HepG2 (cell line): ENCODE results near the gene GPC6. TPM values are rescaled to one million over a fixed set of nuclear protein-coding genes. Genes with fewer than 3 reads are reported as not detected.
A peak's percentile ranks its signal among the peaks of the same experiment; 100 is the strongest.

Experiments used
- ATAC-seq: fragments of 200-7000 bp; cut with Tn5 transposase; 3 replicates; pipeline ENCODE4 v1.9.1; 2020; ENCODE audit warnings: mild to moderate bottlenecking, moderate library complexity
- BruUV-seq: library from RNA; stranded (reverse); fragments of 400-500 nt; replicated peaks from 2 replicates; lab custom pipeline; 2021; lab: Mats Ljungman, UMichigan
- CTCF ChIA-PET: fragments of 300-600 bp; formaldehyde crosslinking; extraction: SDS; loops from one replicate; lab custom pipeline; 2021; ENCODE audit warnings: low total read pairs, inconsistent platforms, low intra/inter-chr PET ratio; lab: Yijun Ruan, JAX
- POLR2A ChIA-PET: fragments of 350-600 bp; sonication (Branson Sonifier 250); formaldehyde crosslinking; loops from one replicate; lab custom pipeline; 2020; ENCODE audit warnings: antibody characterized with exemption, inconsistent platforms; lab: Yijun Ruan, JAX
- DNase-seq: peaks from one replicate; pipeline ENCODE4 v3.0.0-alpha.2; 2015; ENCODE audit warnings: low spot score
- FAIRE-seq: peaks from 3 replicates; lab custom pipeline; 2011; peaks lifted over from hg19 to GRCh38; lab: Jason Lieb, UNC
- H2AFZ ChIP-seq: one replicate; pipeline ENCODE4 v1.6.1; 2011; ENCODE audit warnings: low read length, inconsistent platforms
- H3K27ac ChIP-seq: fragments of 300-600 bp; 3 replicates; pipeline ENCODE4 v1.8.0; 2011; ENCODE audit warnings: mixed run types, mild to moderate bottlenecking, mixed read lengths, low read length, inconsistent platforms; ENCODE audit not compliant: insufficient read depth; ENCODE audit errors: extremely low read length
- H3K27me3 ChIP-seq, 2 experiments: fragments of 200-600 bp in 1 of 2; 2 replicates in 1 of 2; 3 replicates in 1 of 2; pipeline versions ENCODE4 v1.6.0 to v1.8.0; 2011; ENCODE audit warnings: low read length in 2 of 2, mild to moderate bottlenecking in 2 of 2, moderate library complexity in 2 of 2, inconsistent platforms in 1 of 2; ENCODE audit not compliant: insufficient read depth in 2 of 2, control insufficient read depth in 1 of 2
- H3K36me3 ChIP-seq, 2 experiments: fragments of 200-600 bp in 1 of 2; replicated peaks in 1 of 2; 2 replicates in 1 of 2; 3 replicates in 1 of 2; pipeline versions ENCODE4 v1.5.1 to v1.8.0; 2011; ENCODE audit warnings: low read length in 2 of 2, inconsistent platforms in 1 of 2; ENCODE audit not compliant: insufficient read depth in 2 of 2, control insufficient read depth in 1 of 2
- H3K4me1 ChIP-seq: 2 replicates; pipeline ENCODE4 v1.5.1; 2012; ENCODE audit warnings: low read length, inconsistent platforms; ENCODE audit not compliant: insufficient read depth
- H3K4me2 ChIP-seq: 2 replicates; pipeline ENCODE4 v1.6.0; 2011; ENCODE audit warnings: low read depth, low read length, inconsistent platforms
- H3K4me3 ChIP-seq, 3 experiments: fragments of 200-600 bp in 1 of 3; sonication (generic), shearing (Covaris generic) in 1 of 3; replicated peaks in 1 of 3; 2 replicates each; pipeline ENCODE4 v1.5.1; 2011 to 2016; ENCODE audit warnings: low read length in 3 of 3, inconsistent platforms in 2 of 3, low read depth in 2 of 3, mild to moderate bottlenecking in 2 of 3, control low read depth in 1 of 3, mixed read lengths in 1 of 3; ENCODE audit not compliant: insufficient read depth in 1 of 3
- H3K79me2 ChIP-seq: one replicate; pipeline ENCODE4 v1.6.1; 2011; ENCODE audit warnings: low read length, inconsistent platforms; ENCODE audit not compliant: insufficient read depth
- H3K9ac ChIP-seq: 2 replicates; pipeline ENCODE4 v1.6.0; 2011; ENCODE audit warnings: mild to moderate bottlenecking, low read depth, low read length, inconsistent platforms; ENCODE audit not compliant: insufficient read depth
- H3K9me3 ChIP-seq: 2 replicates; pipeline ENCODE4 v1.5.1; 2012; ENCODE audit warnings: mild to moderate bottlenecking, low read length
- H4K20me1 ChIP-seq: 2 replicates; pipeline ENCODE4 v1.6.0; 2011; ENCODE audit warnings: inconsistent platforms, mild to moderate bottlenecking, low read length, moderate library complexity; ENCODE audit not compliant: insufficient read depth
- AHR ChIP-seq: IDR thresholded peaks from 2 replicates; pipeline ENCODE4 v1.6.1; 2018; ENCODE audit warnings: missing genetic modification reagents, missing compliant biosample characterization
- GTF2F1 ChIP-seq: fragments of 150-350 bp; IDR thresholded peaks from 2 replicates; pipeline ENCODE4 v1.6.1; 2014; ENCODE audit warnings: low read length
- HMG20A ChIP-seq: IDR thresholded peaks from 2 replicates; pipeline ENCODE4 v1.6.1; 2016; ENCODE audit warnings: borderline replicate concordance
- IKZF1 ChIP-seq: fragments of 450-650 bp; IDR thresholded peaks from 2 replicates; pipeline ENCODE4 v1.7.1; 2016
- PATZ1 ChIP-seq: sonication (generic); formaldehyde crosslinking; IDR thresholded peaks from 2 replicates; pipeline ENCODE4 v1.4.0; 2020; ENCODE audit warnings: missing genetic modification reagents
- SNAI1 ChIP-seq: sonication (generic); formaldehyde crosslinking; IDR thresholded peaks from 2 replicates; pipeline ENCODE4 v1.5.0; 2020; ENCODE audit warnings: mild to moderate bottlenecking, missing genetic modification reagents, borderline replicate concordance
- SNAPC4 ChIP-seq: sonication (generic); formaldehyde crosslinking; IDR thresholded peaks from 2 replicates; pipeline ENCODE4 v1.4.0; 2020; ENCODE audit warnings: mild to moderate bottlenecking, missing genetic modification reagents
- ZNF274 ChIP-seq: sonication (generic); formaldehyde crosslinking; IDR thresholded peaks from 2 replicates; pipeline ENCODE4 v1.5.1; 2020; ENCODE audit warnings: mild to moderate bottlenecking, missing genetic modification reagents
- ZNF383 ChIP-seq: sonication (generic); formaldehyde crosslinking; IDR thresholded peaks from 2 replicates; pipeline ENCODE4 v1.4.0; 2020; ENCODE audit warnings: missing genetic modification reagents, mild to moderate bottlenecking, borderline replicate concordance
- ZNF614 ChIP-seq: IDR thresholded peaks from 2 replicates; pipeline ENCODE4 v1.6.1; 2018; ENCODE audit warnings: missing biosample characterization, missing genetic modification reagents, inconsistent platforms, borderline replicate concordance
- WGBS: methylation state at CpG from one replicate; pipeline ENCODE4 v1.1.6; 2017; ENCODE audit warnings: low lambda C conversion rate; 5-methylcytosine and 5-hydroxymethylcytosine counted together
- in situ Hi-C: cut with HindIII; loops from 2 replicates; pipeline ENCODE4 v1.10.0; 2017; ENCODE audit warnings: low pct_unique_long_range_greater_than_20kb; ENCODE audit not compliant: extremely low pct_ligation_motif_present
- intact Hi-C: fragments of 100-400 bp; cut with micrococcal nuclease; formaldehyde crosslinking; loops from one replicate; pipeline ENCODE4 v1.10.0; 2022; ENCODE audit not compliant: unreplicated experiment
- polyA plus RNA-seq, 8 experiments: library from polyadenylated mRNA; depleted of rRNA in 3 of 8; stranded (reverse) in 7 of 8; unstranded in 1 of 8; fragments of >200 nt; fragmentation: Illumina TruSeq in 4 of 8; extraction: Trizol in 4 of 8; gene quantifications; 2 replicates each; pipeline versions ENCODE4 v1.2.1 to v1.2.3, GENCODE V29; 2011 to 2016; ENCODE audit warnings: low read depth in 4 of 8, missing spikeins in 1 of 8, mixed read lengths in 1 of 8; ENCODE audit not compliant: insufficient read depth in 1 of 8
- total RNA-seq, 5 experiments: library from RNA; depleted of rRNA; stranded (reverse); fragments of >200 nt; fragmentation: Illumina TruSeq; extraction: Trizol; gene quantifications; 2 replicates each; pipeline ENCODE4 v1.2.3, GENCODE V29; 2016; ENCODE audit warnings: low read depth in 1 of 5
- TF ChIP-seq, protein P1 (sequence below): sonication (generic); formaldehyde crosslinking; IDR thresholded peaks from 2 replicates; pipeline ENCODE4 v1.4.0; 2020; ENCODE audit warnings: low read depth, mild to moderate bottlenecking, missing genetic modification reagents
- TF ChIP-seq, protein P2 (sequence below): sonication (generic); formaldehyde crosslinking; IDR thresholded peaks from 2 replicates; pipeline ENCODE4 v1.4.0; 2020; ENCODE audit warnings: missing genetic modification reagents, borderline replicate concordance
- TF ChIP-seq, protein P3 (sequence below): sonication (generic); formaldehyde crosslinking; IDR thresholded peaks from 2 replicates; pipeline ENCODE4 v1.4.0; 2020; ENCODE audit warnings: mild to moderate bottlenecking, low read depth, missing genetic modification reagents

The GPC6 gene
- total and polyA plus RNA-seq, 2 of the 13 experiments (the other 11 are each of a cell fraction or from before 2014, with no cell fraction given) = 24.5 to 33.9 TPM

DNA sequence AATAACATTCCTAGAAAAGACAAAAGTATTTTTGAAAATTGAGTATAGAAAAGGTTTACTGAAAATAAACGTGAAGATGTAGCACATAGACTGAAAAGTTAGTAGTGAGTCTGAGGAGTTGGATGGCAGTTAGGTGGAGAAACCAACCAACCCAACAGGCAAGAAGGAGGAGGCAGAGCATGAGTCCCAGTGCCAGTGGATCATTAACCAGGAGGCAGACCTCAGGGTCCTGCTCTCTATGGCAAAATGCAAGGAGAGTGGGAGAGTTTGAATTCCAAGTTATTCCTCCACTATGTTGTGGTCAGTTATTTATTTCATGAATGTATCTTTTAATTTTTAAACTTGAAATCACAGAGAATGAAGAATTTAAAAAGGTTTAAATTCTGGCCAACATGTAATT is 446.4 kb downstream of the GPC6 start:
- WGBS = 83% methylated on average over 1 of the region's 1 CpG
- intact Hi-C loops (no loop called here), in situ Hi-C loops (no loop called here)
- Histone ChIP-seq H3K4me3 (no peak overlapping the region), H3K27ac (no peak overlapping the region), H3K4me1 (no peaks in the 10 kb centered on the region), H3K9me3 (no peaks in the 10 kb centered on the region), H2AFZ (no peak overlapping the region), H3K9ac (no peak overlapping the region), H3K4me2 (no peak overlapping the region), H3K36me3 (no peaks in the 10 kb centered on the region), H4K20me1 (no peaks in the 10 kb centered on the region), H3K27me3 (no peaks in the 10 kb centered on the region), H3K79me2 (no peaks in the 10 kb centered on the region)
- peak; percentile 3 for DNase-seq
- ChIA-PET POLR2A (no interaction called here), CTCF (no interaction called here)
- FAIRE-seq = no peak
- no TSS peak for BruUV-seq
- ATAC-seq = no peak
- no peak for TF ChIP-seq PATZ1
- no peak for TF ChIP-seq SNAPC4 (CRISPR knock-in tag)
- TF ChIP-seq IKZF1 = no peak
- TF ChIP-seq, protein P1, sequence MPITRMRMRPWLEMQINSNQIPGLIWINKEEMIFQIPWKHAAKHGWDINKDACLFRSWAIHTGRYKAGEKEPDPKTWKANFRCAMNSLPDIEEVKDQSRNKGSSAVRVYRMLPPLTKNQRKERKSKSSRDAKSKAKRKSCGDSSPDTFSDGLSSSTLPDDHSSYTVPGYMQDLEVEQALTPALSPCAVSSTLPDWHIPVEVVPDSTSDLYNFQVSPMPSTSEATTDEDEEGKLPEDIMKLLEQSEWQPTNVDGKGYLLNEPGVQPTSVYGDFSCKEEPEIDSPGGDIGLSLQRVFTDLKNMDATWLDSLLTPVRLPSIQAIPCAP (CRISPR knock-in tag) = no peak
- TF ChIP-seq AHR (CRISPR knock-in tag) = no peak
- TF ChIP-seq ZNF383 = no peak
- TF ChIP-seq, protein P2, sequence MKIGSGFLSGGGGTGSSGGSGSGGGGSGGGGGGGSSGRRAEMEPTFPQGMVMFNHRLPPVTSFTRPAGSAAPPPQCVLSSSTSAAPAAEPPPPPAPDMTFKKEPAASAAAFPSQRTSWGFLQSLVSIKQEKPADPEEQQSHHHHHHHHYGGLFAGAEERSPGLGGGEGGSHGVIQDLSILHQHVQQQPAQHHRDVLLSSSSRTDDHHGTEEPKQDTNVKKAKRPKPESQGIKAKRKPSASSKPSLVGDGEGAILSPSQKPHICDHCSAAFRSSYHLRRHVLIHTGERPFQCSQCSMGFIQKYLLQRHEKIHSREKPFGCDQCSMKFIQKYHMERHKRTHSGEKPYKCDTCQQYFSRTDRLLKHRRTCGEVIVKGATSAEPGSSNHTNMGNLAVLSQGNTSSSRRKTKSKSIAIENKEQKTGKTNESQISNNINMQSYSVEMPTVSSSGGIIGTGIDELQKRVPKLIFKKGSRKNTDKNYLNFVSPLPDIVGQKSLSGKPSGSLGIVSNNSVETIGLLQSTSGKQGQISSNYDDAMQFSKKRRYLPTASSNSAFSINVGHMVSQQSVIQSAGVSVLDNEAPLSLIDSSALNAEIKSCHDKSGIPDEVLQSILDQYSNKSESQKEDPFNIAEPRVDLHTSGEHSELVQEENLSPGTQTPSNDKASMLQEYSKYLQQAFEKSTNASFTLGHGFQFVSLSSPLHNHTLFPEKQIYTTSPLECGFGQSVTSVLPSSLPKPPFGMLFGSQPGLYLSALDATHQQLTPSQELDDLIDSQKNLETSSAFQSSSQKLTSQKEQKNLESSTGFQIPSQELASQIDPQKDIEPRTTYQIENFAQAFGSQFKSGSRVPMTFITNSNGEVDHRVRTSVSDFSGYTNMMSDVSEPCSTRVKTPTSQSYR (CRISPR knock-in tag) = no peak
- TF ChIP-seq ZNF274 (CRISPR knock-in tag) = no peak
- TF ChIP-seq, protein P3, sequence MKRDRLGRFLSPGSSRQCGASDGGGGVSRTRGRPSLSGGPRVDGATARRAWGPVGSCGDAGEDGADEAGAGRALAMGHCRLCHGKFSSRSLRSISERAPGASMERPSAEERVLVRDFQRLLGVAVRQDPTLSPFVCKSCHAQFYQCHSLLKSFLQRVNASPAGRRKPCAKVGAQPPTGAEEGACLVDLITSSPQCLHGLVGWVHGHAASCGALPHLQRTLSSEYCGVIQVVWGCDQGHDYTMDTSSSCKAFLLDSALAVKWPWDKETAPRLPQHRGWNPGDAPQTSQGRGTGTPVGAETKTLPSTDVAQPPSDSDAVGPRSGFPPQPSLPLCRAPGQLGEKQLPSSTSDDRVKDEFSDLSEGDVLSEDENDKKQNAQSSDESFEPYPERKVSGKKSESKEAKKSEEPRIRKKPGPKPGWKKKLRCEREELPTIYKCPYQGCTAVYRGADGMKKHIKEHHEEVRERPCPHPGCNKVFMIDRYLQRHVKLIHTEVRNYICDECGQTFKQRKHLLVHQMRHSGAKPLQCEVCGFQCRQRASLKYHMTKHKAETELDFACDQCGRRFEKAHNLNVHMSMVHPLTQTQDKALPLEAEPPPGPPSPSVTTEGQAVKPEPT (CRISPR knock-in tag) = no peak
- TF ChIP-seq HMG20A (CRISPR knock-in tag) = no peak
- TF ChIP-seq ZNF614 (CRISPR knock-in tag) = no peak
- no peak for TF ChIP-seq GTF2F1
- no peak for TF ChIP-seq SNAI1
